Panc1 (cell line): ENCODE data around the gene ELMOD3.

ENCODE experiments used
- CTCF ChIP-seq: fragments of 450-650 bp; IDR thresholded peaks from 2 replicates; pipeline ENCODE4 v1.5.1; 2017; ENCODE audit warnings: mild to moderate bottlenecking
- TCF7L2 ChIP-seq: IDR thresholded peaks from 2 replicates; pipeline ENCODE4 v1.6.1; 2011; ENCODE audit warnings: mild to moderate bottlenecking, low read depth, low read length, inconsistent platforms

- TF ChIP-seq CTCF: no peak
- TF ChIP-seq TCF7L2: no peak; the same call in 1 of the 2 replicates
Observed at GRCh38 chr2:85419009-85419675, 64.6 kb downstream of the ELMOD3 start.
